ENCODE data around the gene MTUS2. TPM values are rescaled to one million over a fixed set of nuclear protein-coding genes. Genes with fewer than 3 reads are reported as not detected.

The MTUS2 gene
- polyA plus RNA-seq, 2 of the 4 experiments (the other 2 are of a cell fraction) = not detected

GRCh38 chr13:29143847-29144246 lies 323.7 kb downstream of the MTUS2 start:
- FAIRE-seq (no peak), DNase-seq (ENCODE audit: low read depth in 1 of 2, low spot score in 1 of 2) (no peak), ATAC-seq (no peak)
- 0% methylated on average over 1 of the region's 1 CpG for WGBS (ENCODE audit: missing lambda C conversion rate)
- no peak overlapping the region for H3K27ac ChIP-seq
- ChIA-PET CTCF (interaction anchor here (0.6 kb wide), 1 partner anchor 65 kb away, joined by 5 read pairs; no protein-coding TSS in a partner anchor), POLR2A (no interaction called here)
- no peak overlapping the region for H3K4me3 ChIP-seq
- no peaks in the 10 kb centered on the region for H3K9me3 ChIP-seq
- no peak overlapping the region for H3K4me2 ChIP-seq
- H3K4me1 ChIP-seq = no peaks in the 10 kb centered on the region
- no peak for TF ChIP-seq HOXA7 (CRISPR knock-in tag; IDR thresholded peaks at IDR 0.05)
- no peak for TF ChIP-seq ZNF302 (CRISPR knock-in tag; IDR thresholded peaks at IDR 0.05)
- TF ChIP-seq FOSL2 (IDR thresholded peaks at IDR 0.05) = no peak
- no peak for TF ChIP-seq FOSL2 (CRISPR knock-in tag; IDR thresholded peaks at IDR 0.05)
- TF ChIP-seq E2F6 (IDR thresholded peaks at IDR 0.05; ENCODE audit: borderline replicate concordance, low read depth) = no peak
- TF ChIP-seq MAZ (IDR thresholded peaks at IDR 0.05; ENCODE audit: borderline replicate concordance, low read depth, low read length) = no peak
- TF ChIP-seq, protein P1, sequence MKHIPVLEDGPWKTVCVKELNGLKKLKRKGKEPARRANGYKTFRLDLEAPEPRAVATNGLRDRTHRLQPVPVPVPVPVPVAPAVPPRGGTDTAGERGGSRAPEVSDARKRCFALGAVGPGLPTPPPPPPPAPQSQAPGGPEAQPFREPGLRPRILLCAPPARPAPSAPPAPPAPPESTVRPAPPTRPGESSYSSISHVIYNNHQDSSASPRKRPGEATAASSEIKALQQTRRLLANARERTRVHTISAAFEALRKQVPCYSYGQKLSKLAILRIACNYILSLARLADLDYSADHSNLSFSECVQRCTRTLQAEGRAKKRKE (CRISPR knock-in tag; IDR thresholded peaks at IDR 0.05; ENCODE audit: low read depth) = no peak
- TF ChIP-seq HOXB13 (CRISPR knock-in tag; IDR thresholded peaks at IDR 0.05; ENCODE audit: low read depth) = no peak
- TF ChIP-seq BHLHE40 (IDR thresholded peaks at IDR 0.05; ENCODE audit: low read depth, low read length) = no peak
- no peak for TF ChIP-seq RFX5 (IDR thresholded peaks at IDR 0.05)
- no peak for TF ChIP-seq EP300 (IDR thresholded peaks at IDR 0.05)

DNA sequence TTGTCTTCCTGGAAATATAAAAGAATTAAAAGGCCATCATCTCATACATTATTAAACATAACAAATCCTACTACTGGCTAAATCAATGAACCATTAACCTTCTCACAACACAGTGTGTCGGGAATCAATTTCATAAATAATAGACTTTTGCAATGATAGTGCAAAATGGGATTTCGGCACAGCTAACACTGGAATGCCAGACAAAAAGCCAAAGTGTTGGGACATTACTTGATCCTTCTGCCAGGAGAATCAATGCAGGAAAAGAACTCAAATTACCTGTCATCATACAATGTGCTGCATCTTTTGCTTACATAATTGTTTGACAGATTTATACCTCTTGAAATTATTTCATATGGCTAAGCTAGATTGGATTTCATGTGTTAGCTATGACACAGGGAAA lies 334.3 kb downstream of the MTUS2 start:
- ChIA-PET CTCF (no interaction called here), POLR2A (no interaction called here)
- H3K4me3 ChIP-seq = no peak overlapping the region
- WGBS (ENCODE audit: missing lambda C conversion rate) = 1% methylated on average over 2 of the region's 2 CpGs
- DNase-seq (ENCODE audit: low read depth in 1 of 2, low spot score in 1 of 2) = no peak
- H3K9me3 ChIP-seq = no peaks in the 10 kb centered on the region
- H3K27ac ChIP-seq = no peak overlapping the region
- TF ChIP-seq MAZ (IDR thresholded peaks at IDR 0.05; ENCODE audit: borderline replicate concordance, low read depth, low read length) (no peak), SREBF2 (IDR thresholded peaks at IDR 0.05) (no peak), PHF8 (IDR thresholded peaks at IDR 0.05; ENCODE audit: borderline replicate concordance, low read depth) (no peak), ZNF302 (CRISPR knock-in tag; IDR thresholded peaks at IDR 0.05) (no peak), ZC3H11A (IDR thresholded peaks at IDR 0.05) (no peak), EHF (CRISPR knock-in tag; IDR thresholded peaks at IDR 0.05) (no peak)
- no peak for FAIRE-seq
- ATAC-seq = no peak
- H3K4me2 ChIP-seq = no peak overlapping the region
- no peaks in the 10 kb centered on the region for H3K4me1 ChIP-seq

DNA sequence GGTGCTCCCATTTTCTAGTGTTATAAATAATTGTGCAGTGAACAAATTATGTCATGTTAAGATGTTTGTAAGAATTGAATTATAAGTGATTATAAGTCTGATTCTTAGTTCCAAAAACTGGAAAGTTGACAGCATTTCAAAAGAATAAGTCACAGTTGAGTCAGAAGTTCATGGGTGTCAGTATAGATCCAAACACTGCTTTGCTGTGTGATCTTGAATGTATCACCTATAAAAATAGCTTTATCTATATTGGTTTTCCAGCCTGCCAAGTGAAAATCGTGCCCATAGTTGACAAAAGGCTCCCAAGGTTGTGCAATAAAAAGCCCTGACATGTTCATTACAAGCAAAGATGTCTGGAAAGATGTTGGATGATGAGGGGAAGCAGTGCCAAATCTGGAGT lies 336.0 kb downstream of the MTUS2 start:
- no peak for ATAC-seq
- WGBS (ENCODE audit: missing lambda C conversion rate) = 0% methylated on average over 1 of the region's 1 CpG

More for the DNA sequence above, 336.0 kb downstream of the MTUS2 start:
- H3K27ac ChIP-seq = no peak overlapping the region
- ChIA-PET CTCF (no interaction called here), POLR2A (no interaction called here)
- no peaks in the 10 kb centered on the region for H3K9me3 ChIP-seq
- TF ChIP-seq ZNF302 (CRISPR knock-in tag; IDR thresholded peaks at IDR 0.05) = no peak
- no peak for TF ChIP-seq KDM5A (IDR thresholded peaks at IDR 0.05)
- TF ChIP-seq GATA3 (IDR thresholded peaks at IDR 0.05; ENCODE audit: borderline replicate concordance) = no peak
- TF ChIP-seq, protein P2, sequence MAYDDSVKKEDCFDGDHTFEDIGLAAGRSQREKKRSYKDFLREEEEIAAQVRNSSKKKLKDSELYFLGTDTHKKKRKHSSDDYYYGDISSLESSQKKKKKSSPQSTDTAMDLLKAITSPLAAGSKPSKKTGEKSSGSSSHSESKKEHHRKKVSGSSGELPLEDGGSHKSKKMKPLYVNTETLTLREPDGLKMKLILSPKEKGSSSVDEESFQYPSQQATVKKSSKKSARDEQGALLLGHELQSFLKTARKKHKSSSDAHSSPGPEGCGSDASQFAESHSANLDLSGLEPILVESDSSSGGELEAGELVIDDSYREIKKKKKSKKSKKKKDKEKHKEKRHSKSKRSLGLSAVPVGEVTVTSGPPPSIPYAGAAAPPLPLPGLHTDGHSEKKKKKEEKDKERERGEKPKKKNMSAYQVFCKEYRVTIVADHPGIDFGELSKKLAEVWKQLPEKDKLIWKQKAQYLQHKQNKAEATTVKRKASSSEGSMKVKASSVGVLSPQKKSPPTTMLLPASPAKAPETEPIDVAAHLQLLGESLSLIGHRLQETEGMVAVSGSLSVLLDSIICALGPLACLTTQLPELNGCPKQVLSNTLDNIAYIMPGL (CRISPR knock-in tag; IDR thresholded peaks at IDR 0.05; ENCODE audit: borderline replicate concordance) = no peak
- TF ChIP-seq SREBF2 (IDR thresholded peaks at IDR 0.05) = no peak
- TF ChIP-seq ZSCAN20 (CRISPR knock-in tag; IDR thresholded peaks at IDR 0.05) = no peak
- TF ChIP-seq MAFK (IDR thresholded peaks at IDR 0.05; ENCODE audit: partially characterized antibody) = no peak
- TF ChIP-seq HOXB13 (CRISPR knock-in tag; IDR thresholded peaks at IDR 0.05; ENCODE audit: low read depth) = no peak
- TF ChIP-seq CTCF (IDR thresholded peaks at IDR 0.05) = no peak
- no peak for TF ChIP-seq NR3C1 (IDR thresholded peaks at IDR 0.05)
- TF ChIP-seq, protein P1 (CRISPR knock-in tag; IDR thresholded peaks at IDR 0.05; ENCODE audit: low read depth) = no peak
- no peak for TF ChIP-seq POLR2A (IDR thresholded peaks at IDR 0.05; ENCODE audit: low read length)
- TF ChIP-seq TFCP2L1 (CRISPR knock-in tag; IDR thresholded peaks at IDR 0.05) = no peak
- TF ChIP-seq E2F6 (IDR thresholded peaks at IDR 0.05; ENCODE audit: borderline replicate concordance, low read depth) = no peak
- TF ChIP-seq CEBPB (IDR thresholded peaks at IDR 0.05) = no peak
- no peak for TF ChIP-seq SMC3 (IDR thresholded peaks at IDR 0.05)
- TF ChIP-seq PHF8 (IDR thresholded peaks at IDR 0.05; ENCODE audit: borderline replicate concordance, low read depth) = no peak
- no peak for TF ChIP-seq HOXA7 (CRISPR knock-in tag; IDR thresholded peaks at IDR 0.05)
- TF ChIP-seq BHLHE40 (IDR thresholded peaks at IDR 0.05; ENCODE audit: low read depth, low read length) = no peak
- no peak for TF ChIP-seq RNF2 (IDR thresholded peaks at IDR 0.05; ENCODE audit: borderline replicate concordance, low read depth)
- no peak for FAIRE-seq
- H3K4me3 ChIP-seq = no peak overlapping the region
- no peaks in the 10 kb centered on the region for H3K4me1 ChIP-seq
- no peak for DNase-seq (ENCODE audit: low read depth in 1 of 2, low spot score in 1 of 2)
- H3K4me2 ChIP-seq = no peak overlapping the region
